Measurements from ENCODE around the gene FAF2. TPM values are rescaled to one million over a fixed set of nuclear protein-coding genes. Genes with fewer than 3 reads are reported as not detected.

The FAF2 gene
- total and polyA plus RNA-seq, 2 donors (not counting 3 experiments of a cell fraction or from before 2014, with no cell fraction given), result 27.9 to 43.5 TPM

GRCh38 chr5:176543428-176544182 lies 95.4 kb downstream of the FAF2 start:
- BruUV-seq (replicated peaks), result no TSS peak
- H3K79me2 ChIP-seq (ENCODE audit: control insufficient read depth, insufficient read depth, low read length), result no peaks in the 10 kb centered on the region
- CTCF ChIA-PET, result interaction anchor here (0.6 to 2.2 kb wide), 13 partner anchors 9 to 309 kb away, joined by 3 to 18 read pairs (median 5); partner anchors contain the start of genes CLTB and TSPAN17
- H3K27ac ChIP-seq (ENCODE audit: insufficient read depth, low read depth, low read length), result no peak overlapping the region
- POLR2A ChIA-PET, result no interaction called here
- peak overlapping the region; percentile 44 for H3K9ac ChIP-seq (replicated peaks; ENCODE audit: extremely low read depth, insufficient read depth, low read length)
- H3K36me3 ChIP-seq (ENCODE audit: control insufficient read depth in 2 of 2, extremely low read depth in 1 of 2, insufficient read depth in 2 of 2, low read length in 2 of 2), result no peaks in the 10 kb centered on the region
- H3K9me1 ChIP-seq (replicated peaks; ENCODE audit: control insufficient read depth, extremely low read depth, insufficient read depth, low read length), result no peaks in the 10 kb centered on the region
- no peaks in the 10 kb centered on the region for H4K20me1 ChIP-seq (replicated peaks; ENCODE audit: control insufficient read depth, extremely low read depth, insufficient read depth, low read length)
- no peaks in the 10 kb centered on the region for H3K9me3 ChIP-seq (replicated peaks; ENCODE audit: control insufficient read depth, insufficient read depth, low read length)
- no peaks in the 10 kb centered on the region for H3K27me3 ChIP-seq (ENCODE audit: control insufficient read depth in 2 of 2, insufficient read depth in 2 of 2, low read length in 2 of 2)
- DNase-seq (ENCODE audit: low read depth, low spot score) (no peak), FAIRE-seq (peak; percentile 35)
- H3K4me3 ChIP-seq (replicated peaks in 1 of 3; ENCODE audit: insufficient read depth in 1 of 3, low read depth in 1 of 3, low read length in 3 of 3), result peak overlapping the region; percentile 50 to 69 (median 64)
- intact Hi-C loops (cut with micrococcal nuclease), result loop anchor here (1.0 kb wide), 1 partner anchor 95 kb away; the partner anchor contains the start of gene FAF2
- H3K4me2 ChIP-seq (ENCODE audit: insufficient read depth, low read length), result peak overlapping the region; percentile 94
- dilution Hi-C loops (cut with MboI; ENCODE audit: extremely low pct_ligation_motif_present, low sequenced_read_pairs), result no loop called here
- peaks cover 31% of the 10 kb centered on the region for H3K4me1 ChIP-seq (ENCODE audit: control insufficient read depth, extremely low read depth, insufficient read depth, low read length)
- TF ChIP-seq CTCF (IDR thresholded peaks at IDR 0.05; ENCODE audit: extremely low read depth in 1 of 2, insufficient read depth in 1 of 2, low read depth in 1 of 2, low read length in 2 of 2) (no peak), POLR2A (IDR thresholded peaks at IDR 0.05; ENCODE audit: low read depth, low read length) (peak; percentile 36)
- H2AFZ ChIP-seq (ENCODE audit: low read depth, low read length), result peak overlapping the region; percentile 99

- no peak overlapping the region for H3K9ac ChIP-seq (replicated peaks; ENCODE audit: extremely low read depth, insufficient read depth, low read length)
- H3K27ac ChIP-seq (ENCODE audit: insufficient read depth, low read depth, low read length), result no peak overlapping the region
- H2AFZ ChIP-seq (ENCODE audit: low read depth, low read length), result no peak overlapping the region
- intact Hi-C loops (cut with micrococcal nuclease) (no loop called here), dilution Hi-C loops (cut with MboI; ENCODE audit: extremely low pct_ligation_motif_present, low sequenced_read_pairs) (no loop called here)
- H3K27me3 ChIP-seq (ENCODE audit: control insufficient read depth in 2 of 2, insufficient read depth in 2 of 2, low read length in 2 of 2), result no peaks in the 10 kb centered on the region
- H3K9me1 ChIP-seq (replicated peaks; ENCODE audit: control insufficient read depth, extremely low read depth, insufficient read depth, low read length), result no peaks in the 10 kb centered on the region
- H3K9me3 ChIP-seq (replicated peaks; ENCODE audit: control insufficient read depth, insufficient read depth, low read length), result no peaks in the 10 kb centered on the region
- ChIA-PET CTCF (no interaction called here), POLR2A (no interaction called here)
- H3K4me2 ChIP-seq (ENCODE audit: insufficient read depth, low read length), result no peak overlapping the region
- H3K4me3 ChIP-seq (replicated peaks in 1 of 3; ENCODE audit: insufficient read depth in 1 of 3, low read depth in 1 of 3, low read length in 3 of 3), result no peak overlapping the region
- no peaks in the 10 kb centered on the region for H3K36me3 ChIP-seq (ENCODE audit: control insufficient read depth in 2 of 2, extremely low read depth in 1 of 2, insufficient read depth in 2 of 2, low read length in 2 of 2)
- no peak for FAIRE-seq
- no peak for TF ChIP-seq EZH2 (IDR thresholded peaks at IDR 0.05; ENCODE audit: borderline replicate concordance, low read depth, low read length, severe bottlenecking)
- TF ChIP-seq JUN (IDR thresholded peaks at IDR 0.05; ENCODE audit: borderline replicate concordance, insufficient read depth, insufficient read length, low read depth), result no peak
- TF ChIP-seq CTCF (IDR thresholded peaks at IDR 0.05; ENCODE audit: extremely low read depth in 1 of 2, insufficient read depth in 1 of 2, low read depth in 1 of 2, low read length in 2 of 2), result no peak
- no peak for TF ChIP-seq POLR2AphosphoS5 (IDR thresholded peaks at IDR 0.05; ENCODE audit: insufficient read depth, low read depth, low read length)
- no peak for TF ChIP-seq POLR2A (IDR thresholded peaks at IDR 0.05; ENCODE audit: low read depth, low read length)
- peaks cover 26% of the 10 kb centered on the region for H3K4me1 ChIP-seq (ENCODE audit: control insufficient read depth, extremely low read depth, insufficient read depth, low read length)
- H3K79me2 ChIP-seq (ENCODE audit: control insufficient read depth, insufficient read depth, low read length), result no peaks in the 10 kb centered on the region
- no peaks in the 10 kb centered on the region for H4K20me1 ChIP-seq (replicated peaks; ENCODE audit: control insufficient read depth, extremely low read depth, insufficient read depth, low read length)
- no TSS peak for BruUV-seq (replicated peaks)
- DNase-seq (ENCODE audit: low read depth, low spot score), result no peak
Observed at GRCh38 chr5:176545388-176545736, 97.2 kb downstream of the FAF2 start.

Data from endothelial cell of umbilical vein (primary cell).